GM12872 (cell line): ENCODE data around the gene CSH1.

Source experiments
- TF ChIP-seq, protein P1 (sequence below): IDR thresholded peaks from 3 replicates; pipeline ENCODE4 v1.5.1; 2011; ENCODE audit warnings: low read depth, mild to moderate bottlenecking, low read length, moderate library complexity; ENCODE audit not compliant: insufficient read depth

The CSH1 gene

DNA sequence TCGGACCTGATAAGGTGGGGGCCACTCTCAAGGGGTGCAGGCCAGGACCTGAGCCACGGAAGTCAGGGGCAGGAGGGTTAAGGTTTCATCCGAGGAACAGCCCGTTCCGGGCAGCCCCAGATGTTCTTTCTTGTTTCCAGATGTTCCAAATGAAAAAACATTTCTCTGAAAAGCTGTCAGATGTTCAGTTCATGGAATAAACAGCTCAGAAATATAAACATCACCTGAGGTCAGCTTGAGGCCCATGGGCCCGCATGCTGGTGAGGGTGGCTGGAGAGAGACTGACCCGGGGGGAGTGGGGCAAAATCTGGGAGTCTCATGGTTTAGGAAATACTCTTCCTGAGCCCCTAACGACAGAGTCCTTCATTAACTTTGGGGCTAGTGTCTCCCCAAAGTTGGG, 37.2 kb upstream of the CSH1 start:
- TF ChIP-seq, protein P1, sequence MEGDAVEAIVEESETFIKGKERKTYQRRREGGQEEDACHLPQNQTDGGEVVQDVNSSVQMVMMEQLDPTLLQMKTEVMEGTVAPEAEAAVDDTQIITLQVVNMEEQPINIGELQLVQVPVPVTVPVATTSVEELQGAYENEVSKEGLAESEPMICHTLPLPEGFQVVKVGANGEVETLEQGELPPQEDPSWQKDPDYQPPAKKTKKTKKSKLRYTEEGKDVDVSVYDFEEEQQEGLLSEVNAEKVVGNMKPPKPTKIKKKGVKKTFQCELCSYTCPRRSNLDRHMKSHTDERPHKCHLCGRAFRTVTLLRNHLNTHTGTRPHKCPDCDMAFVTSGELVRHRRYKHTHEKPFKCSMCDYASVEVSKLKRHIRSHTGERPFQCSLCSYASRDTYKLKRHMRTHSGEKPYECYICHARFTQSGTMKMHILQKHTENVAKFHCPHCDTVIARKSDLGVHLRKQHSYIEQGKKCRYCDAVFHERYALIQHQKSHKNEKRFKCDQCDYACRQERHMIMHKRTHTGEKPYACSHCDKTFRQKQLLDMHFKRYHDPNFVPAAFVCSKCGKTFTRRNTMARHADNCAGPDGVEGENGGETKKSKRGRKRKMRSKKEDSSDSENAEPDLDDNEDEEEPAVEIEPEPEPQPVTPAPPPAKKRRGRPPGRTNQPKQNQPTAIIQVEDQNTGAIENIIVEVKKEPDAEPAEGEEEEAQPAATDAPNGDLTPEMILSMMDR: no peak

DNA sequence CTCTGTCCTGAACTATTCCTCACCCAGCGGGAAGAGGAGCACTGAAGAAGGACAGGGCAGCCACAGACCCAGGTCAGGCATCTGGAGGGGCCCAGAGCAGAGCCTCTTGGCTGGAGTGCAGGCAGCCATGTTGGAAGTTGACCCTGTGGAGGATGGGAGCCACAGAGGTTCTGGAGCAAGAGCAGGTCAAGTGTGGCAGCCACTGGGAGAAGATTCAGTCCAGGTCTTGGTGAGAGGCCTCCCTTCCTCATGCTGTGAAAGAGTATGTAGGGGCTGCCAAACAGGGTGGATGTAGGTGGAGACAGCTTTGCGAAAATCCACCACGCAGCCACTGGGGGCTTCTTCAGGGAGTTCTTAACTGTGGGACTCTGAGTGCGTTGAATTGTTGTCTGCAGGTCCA, 36.3 kb upstream of the CSH1 start:
- TF ChIP-seq, protein P1: no peak

DNA sequence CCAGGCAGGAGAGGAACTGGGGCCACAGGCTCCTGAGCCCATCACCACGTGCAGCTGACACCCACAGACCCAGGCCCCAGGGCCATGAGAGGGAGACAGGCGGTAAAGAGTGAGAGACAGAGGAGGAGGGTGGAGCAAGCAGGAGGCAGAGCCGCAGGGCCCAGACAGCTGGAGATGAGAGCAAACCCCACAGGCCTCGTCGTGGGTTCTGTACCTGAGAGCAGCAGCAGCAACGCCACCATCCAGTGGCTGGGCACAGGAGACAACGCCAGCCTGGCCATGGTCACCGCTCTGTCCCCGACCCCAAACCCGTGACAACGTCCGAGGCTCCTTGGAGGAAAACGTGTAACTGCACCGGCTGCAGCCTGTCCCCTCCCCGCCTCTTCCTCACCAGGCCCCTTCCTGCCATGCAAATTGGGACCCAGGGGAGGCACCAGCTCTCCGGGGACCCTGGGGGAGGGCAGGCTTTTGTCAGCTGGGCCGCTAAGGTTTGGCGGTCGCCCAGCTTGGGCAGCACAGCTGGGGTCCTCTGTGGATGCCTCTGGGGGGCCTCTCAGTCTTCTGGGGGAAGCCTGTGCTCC, 35.7 kb upstream of the CSH1 start, which contains the start of gene CD79B:
Gene CD79B, minus strand, starts transcription at position 351 of the 581 bp plus-strand sequence. Its CDS starts 70 bp downstream, at position 281.
- TF ChIP-seq, protein P1: no peak

DNA sequence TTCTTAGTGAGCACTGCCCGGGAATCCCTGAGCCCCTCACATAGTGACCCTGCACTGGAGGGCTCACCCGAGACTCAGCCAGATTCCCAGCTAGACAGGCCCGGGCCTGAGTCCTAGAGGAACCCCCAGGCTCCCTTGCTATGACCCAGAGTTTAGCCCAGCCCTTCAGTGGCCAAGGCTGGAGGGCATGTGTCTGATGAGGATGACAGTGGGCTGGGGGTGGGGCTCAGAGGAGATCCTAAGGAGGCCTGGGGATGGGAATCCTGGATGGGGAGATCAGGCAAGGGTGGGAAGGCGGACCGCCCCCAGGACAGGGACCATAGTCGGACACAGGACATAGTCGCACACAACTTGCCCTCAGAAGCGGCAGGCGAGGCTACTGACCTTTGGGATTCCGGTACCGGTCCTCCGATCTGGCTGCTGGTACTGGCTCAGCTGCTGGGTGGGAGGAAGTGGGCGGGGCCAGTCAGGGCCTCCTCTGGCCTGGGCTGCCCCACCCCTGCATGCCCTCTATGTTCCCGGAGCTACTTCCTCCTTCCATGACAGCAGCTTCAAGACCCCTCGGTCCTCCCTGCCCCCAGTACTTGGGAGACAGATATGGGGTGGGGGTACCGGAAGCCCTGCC, 34.7 kb upstream of the CSH1 start:
- TF ChIP-seq, protein P1: no peak

GRCh38 chr17:63929860-63930766, 33.7 kb upstream of the CSH1 start:
- TF ChIP-seq, protein P1: no peak

DNA sequence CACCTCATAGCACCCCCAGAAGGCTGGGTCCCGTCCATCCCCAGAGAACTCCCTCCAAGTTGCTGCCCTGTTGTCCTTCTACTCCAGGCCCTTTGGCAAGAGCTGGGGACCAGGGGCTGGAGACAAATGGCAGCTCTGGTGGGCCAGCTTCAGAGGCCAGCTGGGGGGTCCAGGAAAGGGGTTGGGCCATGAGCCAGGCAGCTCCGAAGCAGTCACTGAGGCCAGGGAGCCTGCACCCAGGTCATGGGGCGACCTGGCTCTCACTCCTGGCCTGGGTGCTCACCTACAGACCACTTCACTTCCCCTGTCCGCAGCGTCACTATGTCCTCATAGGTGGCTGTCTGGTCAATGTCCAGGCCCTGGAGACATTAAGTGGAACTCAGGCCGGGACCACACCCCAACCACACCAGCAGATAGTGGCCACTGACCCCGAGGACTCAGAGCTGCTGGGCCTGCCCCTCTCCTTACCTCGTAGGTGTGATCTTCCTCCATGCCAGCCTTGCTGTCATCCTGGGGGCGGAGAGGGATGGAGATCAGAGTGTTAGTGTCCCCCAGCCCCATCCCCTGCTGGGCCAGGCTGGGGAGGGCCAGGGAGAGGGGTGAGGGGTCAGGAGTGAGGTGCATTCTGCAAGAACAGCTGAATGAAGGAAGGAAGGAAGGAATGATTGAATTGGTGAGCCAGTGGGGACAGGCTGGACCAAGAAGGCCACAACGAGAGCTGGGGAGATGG, 32.8 kb upstream of the CSH1 start:
- TF ChIP-seq, protein P1: no peak

- TF ChIP-seq, protein P1: no peak
These were observed 31.8 kb upstream of the CSH1 start for GRCh38 chr17:63928172-63928666.
